Measurements from ENCODE around the gene STX16. TPM values are rescaled to one million over a fixed set of nuclear protein-coding genes. Genes with fewer than 3 reads are reported as not detected.
"Not testable (repeated sequence)": the region's sequence is repeated elsewhere in the genome, so short reads cannot be mapped to it uniquely, and the experiment has no call there.

The STX16 gene
- total and polyA plus RNA-seq, 2 donors, result 47.9 to 53.1 TPM

DNA sequence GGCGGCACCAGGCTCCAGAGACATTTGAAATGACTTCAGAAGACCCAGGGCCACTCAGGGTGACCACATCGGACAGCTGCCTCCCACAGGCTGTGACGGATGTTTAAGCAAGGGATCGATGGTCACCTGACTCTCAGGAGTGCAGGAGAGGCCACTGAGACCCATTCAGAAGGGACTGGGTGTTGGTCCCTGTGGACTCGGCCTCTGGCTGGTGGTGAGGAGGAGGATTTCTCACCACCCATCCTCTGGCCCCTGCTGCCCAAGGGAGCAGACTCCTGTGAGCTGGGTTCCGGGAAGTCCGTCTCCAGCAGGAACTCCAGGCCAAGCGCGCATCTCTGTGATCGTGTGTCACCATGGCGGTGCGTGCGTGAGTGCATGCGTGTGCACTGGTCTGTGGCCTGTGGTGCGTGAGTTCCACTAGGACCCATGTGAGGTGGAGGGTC is 67.1 kb downstream of the STX16 start:
- H3K27ac ChIP-seq (ENCODE audit: low read depth), result no peak overlapping the region
- H3K36me3 ChIP-seq (ENCODE audit: insufficient read depth), result no peaks in the 10 kb centered on the region
- no peak overlapping the region for H3K4me3 ChIP-seq (ENCODE audit: low read depth, low read length)
- 95% methylated on average over 15 of the region's 15 CpGs for WGBS
- H3K4me1 ChIP-seq (ENCODE audit: insufficient read depth), result no peaks in the 10 kb centered on the region
- no peak for DNase-seq (ENCODE audit: extremely low spot score)

GRCh38 chr20:58718729-58719128 is 67.6 kb downstream of the STX16 start:
- H3K36me3 ChIP-seq (ENCODE audit: insufficient read depth), result no peaks in the 10 kb centered on the region
- no peak overlapping the region for H3K4me3 ChIP-seq (ENCODE audit: low read depth, low read length)
- no peak for DNase-seq (ENCODE audit: extremely low spot score)
- no peak overlapping the region for H3K27ac ChIP-seq (ENCODE audit: low read depth)
- H3K4me1 ChIP-seq (ENCODE audit: insufficient read depth), result no peaks in the 10 kb centered on the region
- WGBS, result 80% methylated on average over 10 of the region's 10 CpGs

- DNase-seq (ENCODE audit: extremely low spot score), result no peak
- no peak overlapping the region for H3K27ac ChIP-seq (ENCODE audit: low read depth)
- WGBS, result 66% methylated on average over 7 of the region's 7 CpGs
- H3K4me1 ChIP-seq (ENCODE audit: insufficient read depth), result no peaks in the 10 kb centered on the region
- no peak overlapping the region for H3K4me3 ChIP-seq (ENCODE audit: low read depth, low read length)
- H3K36me3 ChIP-seq (ENCODE audit: insufficient read depth), result no peaks in the 10 kb centered on the region
These were observed 68.2 kb downstream of the STX16 start for GRCh38 chr20:58719258-58719657.

DNA sequence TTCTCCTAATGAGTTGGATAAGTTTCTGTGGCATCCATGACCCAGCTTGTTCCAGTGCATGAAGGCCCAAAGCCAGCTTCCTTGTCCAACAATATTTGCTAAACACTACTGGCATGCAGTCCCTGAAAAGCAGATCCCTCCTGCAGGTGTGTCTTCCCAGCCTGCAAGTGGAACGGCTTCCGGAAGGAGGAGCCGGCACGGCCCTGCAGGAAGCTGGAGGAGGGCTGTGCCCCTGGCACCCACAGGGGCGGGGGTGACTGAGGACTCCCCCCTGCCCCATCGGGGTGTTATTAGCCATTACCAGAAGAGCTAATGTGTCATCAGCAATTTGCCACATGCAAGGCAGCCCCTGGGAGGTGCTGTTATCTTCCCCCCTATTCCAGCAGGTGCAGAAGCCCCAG is 68.9 kb downstream of the STX16 start:
- Histone ChIP-seq H3K4me3 (ENCODE audit: low read depth, low read length) (no peak overlapping the region), H3K27ac (ENCODE audit: low read depth) (no peak overlapping the region), H3K36me3 (ENCODE audit: insufficient read depth) (no peaks in the 10 kb centered on the region), H3K4me1 (ENCODE audit: insufficient read depth) (no peaks in the 10 kb centered on the region)
- no peak for DNase-seq (ENCODE audit: extremely low spot score)
- WGBS, result 34% methylated on average over 6 of the region's 6 CpGs

DNA sequence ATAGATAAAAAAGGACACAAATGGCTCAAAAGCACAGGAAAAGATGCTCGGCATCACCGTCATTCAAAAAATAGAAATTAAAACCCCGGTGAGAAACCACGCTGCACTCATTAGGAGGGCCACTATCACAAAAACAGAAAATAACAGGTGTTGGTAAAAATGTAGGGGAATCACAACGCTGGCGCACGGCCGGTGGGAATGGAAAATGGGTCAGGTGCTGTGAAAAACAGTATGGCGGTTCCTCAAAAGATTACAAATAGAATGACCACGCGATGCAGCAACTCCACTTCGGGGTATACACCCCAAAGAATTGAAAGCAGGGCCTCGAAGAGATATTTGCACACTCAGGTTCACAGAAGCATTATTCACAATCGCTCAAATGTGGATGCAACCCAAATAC is 69.8 kb downstream of the STX16 start:
- 92% methylated on average over 14 of the region's 14 CpGs for WGBS
- Histone ChIP-seq H3K4me1 (ENCODE audit: insufficient read depth) (no peaks in the 10 kb centered on the region), H3K4me3 (ENCODE audit: low read depth, low read length) (no peak overlapping the region), H3K27ac (ENCODE audit: low read depth) (no peak overlapping the region), H3K36me3 (ENCODE audit: insufficient read depth) (no peaks in the 10 kb centered on the region)
- no peak for DNase-seq (ENCODE audit: extremely low spot score)

- Histone ChIP-seq H3K36me3 (ENCODE audit: insufficient read depth) (no peaks in the 10 kb centered on the region), H3K4me1 (ENCODE audit: insufficient read depth) (no peaks in the 10 kb centered on the region)
These were observed 71.1 kb downstream of the STX16 start for GRCh38 chr20:58721951-58722778.

DNA sequence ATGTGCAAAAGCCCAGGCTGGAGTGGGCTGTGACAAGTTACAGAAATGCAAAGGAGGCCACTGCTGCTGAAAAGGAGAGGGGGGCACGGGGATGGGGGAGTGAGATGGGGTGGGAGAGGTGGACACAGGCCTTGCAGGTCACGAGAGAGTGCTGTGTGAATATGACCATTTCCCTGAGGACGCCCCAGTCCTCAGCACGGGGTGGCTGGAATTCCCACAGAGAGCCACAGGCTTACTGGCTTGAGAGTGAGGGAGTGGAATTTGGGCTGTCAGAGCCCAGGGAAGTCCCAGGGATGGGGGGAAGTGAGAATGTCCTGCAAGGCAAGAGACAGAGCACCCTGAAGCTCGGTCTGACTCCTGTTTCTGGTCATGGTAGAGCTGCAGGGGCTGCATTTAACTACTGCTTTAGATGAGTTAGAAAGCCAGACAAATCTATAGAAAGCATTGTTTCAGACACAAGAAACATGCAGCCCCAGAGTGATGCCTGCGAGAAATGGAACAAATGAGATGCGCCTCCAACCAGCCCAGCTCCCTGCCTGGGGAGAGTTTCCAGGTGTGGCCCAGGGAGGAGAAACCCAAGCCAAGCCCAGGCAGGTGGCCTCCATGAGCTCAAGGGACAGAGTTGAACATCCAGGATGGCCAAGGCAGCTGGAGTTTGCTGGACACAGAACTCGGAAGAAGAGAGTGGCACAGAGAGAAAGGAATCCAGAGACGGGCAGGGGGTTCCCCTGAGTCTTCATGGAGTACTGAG is 72.0 kb downstream of the STX16 start:
- DNase-seq (ENCODE audit: extremely low spot score), result no peak
- no peak overlapping the region for H3K27ac ChIP-seq (ENCODE audit: low read depth)
- H3K4me3 ChIP-seq (ENCODE audit: low read depth, low read length), result no peak overlapping the region
- 73% methylated on average over 9 of the region's 9 CpGs for WGBS
- H3K4me1 ChIP-seq (ENCODE audit: insufficient read depth), result no peaks in the 10 kb centered on the region
- no peaks in the 10 kb centered on the region for H3K36me3 ChIP-seq (ENCODE audit: insufficient read depth)

More at GRCh38 chr20:58721951-58722778, 71.1 kb downstream of the STX16 start:
- Histone ChIP-seq H3K4me3 (ENCODE audit: low read depth, low read length) (no peak overlapping the region), H3K27ac (ENCODE audit: low read depth) (no peak overlapping the region)
- no peak for DNase-seq (ENCODE audit: extremely low spot score)
- WGBS, result 60% methylated on average over 22 of the region's 22 CpGs

GRCh38 chr20:58723628-58723984 is 72.5 kb downstream of the STX16 start:
- Histone ChIP-seq H3K4me3 (ENCODE audit: low read depth, low read length) (no peak overlapping the region), H3K4me1 (ENCODE audit: insufficient read depth) (no peaks in the 10 kb centered on the region), H3K36me3 (ENCODE audit: insufficient read depth) (no peaks in the 10 kb centered on the region), H3K27ac (ENCODE audit: low read depth) (no peak overlapping the region)
- WGBS, result 85% methylated on average over 3 of the region's 3 CpGs
- no peak for DNase-seq (ENCODE audit: extremely low spot score)

- not testable (repeated sequence) for H3K36me3 ChIP-seq (ENCODE audit: insufficient read depth); H3K4me3 ChIP-seq (ENCODE audit: low read depth, low read length); DNase-seq (ENCODE audit: extremely low spot score); H3K4me1 ChIP-seq (ENCODE audit: insufficient read depth); H3K27ac ChIP-seq (ENCODE audit: low read depth)
- WGBS, result 93% methylated on average over 2 of the region's 2 CpGs
These were observed 75.1 kb downstream of the STX16 start for GRCh38 chr20:58726156-58726555.

Other genes starting within 250 kb of the STX16 start
- 3.9 TPM for gene APCDD1L, start 135.9 kb upstream of the STX16 start, total RNA-seq
- gene APCDD1L, start 135.9 kb upstream of the STX16 start, polyA plus RNA-seq, result 5.6 TPM
- 14.8 TPM for gene NPEPL1, start 41.5 kb downstream of the STX16 start, total RNA-seq
- 59.1 TPM for gene NPEPL1, start 41.5 kb downstream of the STX16 start, polyA plus RNA-seq
- 1.4 TPM for gene GNAS-AS1, start 199.6 kb downstream of the STX16 start, total RNA-seq
- 0.13 TPM for gene GNAS-AS1, start 199.6 kb downstream of the STX16 start, polyA plus RNA-seq
- gene GNAS, start 201.4 kb downstream of the STX16 start, total RNA-seq, result 483 TPM
- 784 TPM for gene GNAS, start 201.4 kb downstream of the STX16 start, polyA plus RNA-seq

Measured in urinary bladder (tissue), 4 donors.